ENCODE results near the gene OR2B6.

The OR2B6 gene

DNA sequence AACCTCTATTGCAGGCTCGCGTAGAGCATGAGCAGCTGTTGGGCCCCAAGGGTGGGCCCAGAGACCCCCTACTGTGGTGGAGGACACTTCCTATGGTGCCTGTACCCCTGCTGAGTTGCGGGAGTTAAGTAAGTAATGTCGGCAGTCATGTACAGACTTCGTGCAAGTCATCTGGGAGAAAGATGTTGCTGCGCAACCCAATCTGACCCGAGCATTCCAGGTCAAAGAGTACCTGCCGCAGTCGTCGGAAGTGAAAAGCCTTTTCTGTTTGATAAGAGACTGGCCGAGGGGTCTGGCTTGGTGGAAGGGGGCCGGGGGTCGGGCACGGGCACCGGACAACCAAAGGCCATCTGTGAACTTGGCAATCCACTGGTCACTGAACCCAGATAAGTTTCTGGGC lies 44.3 kb downstream of the OR2B6 start:
- TF ChIP-seq ZFX (IDR thresholded peaks at IDR 0.05; ENCODE audit: borderline replicate concordance), result no peak
- TF ChIP-seq, protein P1, sequence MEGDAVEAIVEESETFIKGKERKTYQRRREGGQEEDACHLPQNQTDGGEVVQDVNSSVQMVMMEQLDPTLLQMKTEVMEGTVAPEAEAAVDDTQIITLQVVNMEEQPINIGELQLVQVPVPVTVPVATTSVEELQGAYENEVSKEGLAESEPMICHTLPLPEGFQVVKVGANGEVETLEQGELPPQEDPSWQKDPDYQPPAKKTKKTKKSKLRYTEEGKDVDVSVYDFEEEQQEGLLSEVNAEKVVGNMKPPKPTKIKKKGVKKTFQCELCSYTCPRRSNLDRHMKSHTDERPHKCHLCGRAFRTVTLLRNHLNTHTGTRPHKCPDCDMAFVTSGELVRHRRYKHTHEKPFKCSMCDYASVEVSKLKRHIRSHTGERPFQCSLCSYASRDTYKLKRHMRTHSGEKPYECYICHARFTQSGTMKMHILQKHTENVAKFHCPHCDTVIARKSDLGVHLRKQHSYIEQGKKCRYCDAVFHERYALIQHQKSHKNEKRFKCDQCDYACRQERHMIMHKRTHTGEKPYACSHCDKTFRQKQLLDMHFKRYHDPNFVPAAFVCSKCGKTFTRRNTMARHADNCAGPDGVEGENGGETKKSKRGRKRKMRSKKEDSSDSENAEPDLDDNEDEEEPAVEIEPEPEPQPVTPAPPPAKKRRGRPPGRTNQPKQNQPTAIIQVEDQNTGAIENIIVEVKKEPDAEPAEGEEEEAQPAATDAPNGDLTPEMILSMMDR (IDR thresholded peaks at IDR 0.05), result no peak
- no peak overlapping the region for H3K27ac ChIP-seq

DNA sequence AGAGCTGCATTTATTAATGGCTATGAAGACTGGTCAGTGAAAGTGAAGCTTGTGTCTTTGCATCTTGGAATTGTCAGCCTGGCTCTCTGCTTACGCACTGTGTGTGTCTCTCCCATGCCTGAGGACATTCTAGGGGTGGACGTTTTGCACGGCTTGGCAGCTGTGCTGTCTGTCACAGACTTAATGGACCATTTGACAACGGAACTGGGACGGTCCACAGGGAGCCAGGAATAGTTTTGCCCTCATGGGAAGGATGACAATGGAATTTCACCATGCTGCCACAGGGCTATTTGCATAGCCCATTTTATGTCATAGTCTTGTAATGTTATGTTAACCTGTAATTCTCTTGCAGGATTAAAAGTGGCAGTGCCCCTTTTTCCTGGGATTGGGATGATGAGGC lies 44.7 kb downstream of the OR2B6 start:
- H3K27ac ChIP-seq, result no peak overlapping the region

DNA sequence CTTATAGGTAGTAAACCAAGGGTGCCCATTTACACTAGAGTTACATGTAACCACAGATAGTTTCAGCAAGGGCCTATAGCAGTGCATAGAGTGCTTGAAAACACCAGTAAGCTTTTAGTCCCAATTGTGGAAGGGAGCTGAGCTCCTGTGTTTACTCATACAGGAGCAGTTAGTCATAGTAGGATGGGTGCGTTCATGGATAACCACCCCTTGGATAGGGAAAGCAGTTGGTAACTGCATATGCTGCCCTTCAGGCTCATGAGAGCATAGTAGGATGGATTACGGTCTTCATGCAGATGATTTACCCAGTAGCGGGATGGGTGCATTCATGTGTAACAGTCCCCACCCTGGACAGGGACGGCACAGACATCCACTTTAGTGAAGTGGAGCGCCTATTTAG lies 45.1 kb downstream of the OR2B6 start:
- no peak overlapping the region for H3K27ac ChIP-seq
- no peak for TF ChIP-seq ZFX (IDR thresholded peaks at IDR 0.05; ENCODE audit: borderline replicate concordance)
- TF ChIP-seq, protein P1 (IDR thresholded peaks at IDR 0.05), result no peak

More for the DNA sequence above, 44.7 kb downstream of the OR2B6 start:
- TF ChIP-seq ZFX (IDR thresholded peaks at IDR 0.05; ENCODE audit: borderline replicate concordance), result no peak
- TF ChIP-seq, protein P1 (IDR thresholded peaks at IDR 0.05), result no peak

DNA sequence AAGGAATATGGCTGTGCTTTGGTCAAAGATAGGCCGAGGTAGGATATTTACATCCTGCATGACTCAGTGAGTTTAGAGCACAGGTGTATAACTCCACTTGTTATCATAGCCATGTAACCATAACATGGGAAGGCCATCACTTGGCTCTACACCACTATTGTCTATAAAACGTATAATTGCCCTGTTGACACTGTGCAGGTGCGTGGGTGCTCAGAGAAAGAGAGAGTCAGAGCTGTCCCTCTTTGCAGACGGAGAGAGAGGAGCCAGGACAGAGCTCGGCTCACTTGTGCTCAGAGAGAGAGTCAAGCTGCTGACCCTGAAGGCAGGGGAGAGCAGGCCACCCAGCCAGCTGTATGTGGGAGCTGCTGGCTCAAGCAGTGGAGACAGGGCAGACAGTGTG lies 46.0 kb downstream of the OR2B6 start:
- TF ChIP-seq ZFX (IDR thresholded peaks at IDR 0.05; ENCODE audit: borderline replicate concordance), result no peak
- TF ChIP-seq, protein P1 (IDR thresholded peaks at IDR 0.05), result no peak

DNA sequence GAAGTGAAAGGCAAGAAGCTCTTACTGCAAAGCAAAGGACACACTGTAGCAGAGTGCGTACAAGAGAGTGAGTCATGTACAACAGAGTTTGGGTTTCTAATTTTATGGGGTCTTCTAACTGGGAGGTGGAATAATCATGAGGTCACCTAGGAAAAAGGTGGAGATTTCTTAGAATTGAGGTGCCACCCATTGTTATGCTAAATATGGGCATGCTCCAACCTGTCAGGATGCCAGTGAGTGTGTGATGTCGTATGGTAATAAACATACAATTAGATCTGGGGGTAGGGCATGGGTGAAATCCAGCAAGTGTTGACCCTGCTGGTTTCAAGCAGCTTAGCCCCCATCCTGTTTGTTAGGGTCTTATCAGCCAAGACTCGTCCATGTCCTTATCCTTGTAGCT lies 46.6 kb downstream of the OR2B6 start:
- H3K27ac ChIP-seq, result no peak overlapping the region
- TF ChIP-seq, protein P1 (IDR thresholded peaks at IDR 0.05), result no peak
- TF ChIP-seq ZFX (IDR thresholded peaks at IDR 0.05; ENCODE audit: borderline replicate concordance), result no peak

More for the DNA sequence above, 46.0 kb downstream of the OR2B6 start:
- no peak overlapping the region for H3K27ac ChIP-seq

DNA sequence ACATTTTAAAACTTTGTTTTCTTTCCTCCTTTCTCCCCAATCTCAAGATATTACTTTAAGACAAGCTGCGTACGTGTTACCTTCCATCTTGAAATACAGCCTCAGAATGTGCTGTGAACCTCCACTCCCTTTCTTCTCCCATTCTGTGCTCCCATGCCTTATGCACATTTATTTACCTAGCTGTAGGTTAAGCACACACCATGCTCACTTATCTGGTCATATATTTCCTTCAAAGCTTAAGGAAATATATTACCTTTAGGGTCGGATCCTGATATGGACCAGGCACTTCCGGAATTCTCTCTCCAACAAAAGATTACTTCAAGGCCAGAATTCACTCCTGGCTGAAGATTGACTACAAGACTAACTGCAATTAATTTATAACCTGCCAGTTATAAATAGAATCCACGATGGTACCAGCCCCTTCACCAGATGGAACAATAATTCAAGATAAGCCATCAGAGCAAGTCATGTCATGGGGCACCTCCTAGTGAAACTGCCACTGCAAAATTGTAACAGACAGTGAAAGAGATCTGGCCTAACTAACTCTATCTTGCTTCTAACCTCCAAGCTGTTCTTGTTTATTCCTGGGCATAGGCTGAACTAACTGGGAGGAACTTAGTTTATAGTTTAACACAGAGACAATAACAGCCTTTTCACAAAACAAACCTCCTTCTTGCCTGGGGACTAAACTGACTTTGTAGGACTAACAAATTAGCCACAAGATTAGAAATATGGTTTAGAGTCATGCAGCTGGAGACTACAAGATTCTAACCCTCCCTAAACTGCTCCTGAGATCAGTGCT lies 47.5 kb downstream of the OR2B6 start:
- H3K27ac ChIP-seq, result no peak overlapping the region
- no peak for TF ChIP-seq ZFX (IDR thresholded peaks at IDR 0.05; ENCODE audit: borderline replicate concordance)
- TF ChIP-seq, protein P1 (IDR thresholded peaks at IDR 0.05), result no peak

DNA sequence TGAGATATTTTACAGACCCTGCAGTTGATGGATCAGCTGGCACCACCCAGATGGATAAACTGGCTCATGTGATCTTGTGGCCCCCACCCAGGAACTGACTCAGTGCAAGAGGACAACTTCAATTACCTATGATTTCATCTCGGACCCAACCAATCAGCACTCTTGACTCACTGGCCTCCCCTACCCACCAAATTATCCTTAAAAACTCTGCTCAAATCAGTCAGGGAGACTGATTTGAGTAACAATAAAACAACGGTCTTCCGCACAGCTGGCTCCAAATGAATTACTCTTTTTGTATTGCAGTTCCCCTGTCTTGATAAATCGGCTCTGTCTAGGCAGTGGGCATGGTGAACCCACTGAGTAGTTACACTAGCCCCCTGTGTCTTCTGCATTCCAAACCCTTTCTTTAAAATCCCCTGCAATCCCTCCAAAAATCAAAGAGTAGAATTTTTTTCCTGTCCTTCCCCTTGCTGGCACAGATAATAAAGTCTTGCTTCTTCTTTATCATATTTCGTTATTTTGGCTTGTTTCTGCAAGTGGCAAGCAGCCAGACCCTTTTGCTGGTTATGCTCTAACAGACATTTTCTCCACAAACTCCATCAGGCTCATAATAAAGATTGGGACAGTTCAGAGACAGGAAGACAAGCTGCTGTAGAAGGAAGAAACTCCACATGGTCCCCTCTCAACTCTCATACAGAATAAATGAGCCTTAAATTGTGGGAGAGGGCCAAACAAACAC lies 48.3 kb downstream of the OR2B6 start:
- no peak overlapping the region for H3K27ac ChIP-seq
- no peak for TF ChIP-seq ZFX (IDR thresholded peaks at IDR 0.05; ENCODE audit: borderline replicate concordance)
- TF ChIP-seq, protein P1 (IDR thresholded peaks at IDR 0.05), result no peak
